Femur (tissue), 1 donor: Measurements from ENCODE around the gene GCGR.
"Not testable (repeated sequence)": the region's sequence is repeated elsewhere in the genome, so short reads cannot be mapped to it uniquely, and the experiment has no call there.

Experiments
- DNase-seq: peaks from one replicate; pipeline ENCODE4 v3.0.0-alpha.2; 2017

Gene GCGR

GRCh38 chr17:81833160-81833920, 29.4 kb downstream of the GCGR start, which contains the start of gene MCRIP1:
Gene MCRIP1, minus strand, starts transcription at chr17:81833291. Its CDS starts 8,785 bp downstream, at chr17:81824506.
- DNase-seq, result peak; percentile 97

- DNase-seq, result no peak
These were observed 30.2 kb downstream of the GCGR start for GRCh38 chr17:81833921-81834830.

GRCh38 chr17:81834831-81835267, 30.9 kb downstream of the GCGR start, which contains the start of gene PPP1R27:
Gene PPP1R27, minus strand, starts transcription at chr17:81835050. Its CDS starts 97 bp downstream, at chr17:81834953.
- DNase-seq, result no peak

- DNase-seq, result no peak
These were observed 33.7 kb downstream of the GCGR start for GRCh38 chr17:81837641-81838040.

GRCh38 chr17:81838753-81839255, 34.9 kb downstream of the GCGR start:
- no peak for DNase-seq

- no peak for DNase-seq
These were observed 35.4 kb downstream of the GCGR start for GRCh38 chr17:81839301-81839700.

- not testable (repeated sequence) for DNase-seq
These were observed 36.1 kb downstream of the GCGR start for GRCh38 chr17:81840059-81840458.

- DNase-seq, result peak; percentile 71
These were observed 37.2 kb downstream of the GCGR start for GRCh38 chr17:81840826-81841778.

GRCh38 chr17:81841866-81842265, 37.9 kb downstream of the GCGR start:
- no peak for DNase-seq

- no peak for DNase-seq
These were observed 38.4 kb downstream of the GCGR start for GRCh38 chr17:81842378-81842724.

- DNase-seq, result no peak
These were observed 39.0 kb downstream of the GCGR start for GRCh38 chr17:81842725-81843504.

- no peak for DNase-seq
These were observed 39.9 kb downstream of the GCGR start for GRCh38 chr17:81843713-81844326.

GRCh38 chr17:81844327-81844851, 40.4 kb downstream of the GCGR start:
- DNase-seq, result no peak

GRCh38 chr17:81844887-81845286, 40.9 kb downstream of the GCGR start:
- no peak for DNase-seq

- no peak for DNase-seq
These were observed 41.4 kb downstream of the GCGR start for GRCh38 chr17:81845361-81845760.

GRCh38 chr17:81845881-81846742, 42.2 kb downstream of the GCGR start:
- no peak for DNase-seq

- no peak for DNase-seq
These were observed 43.1 kb downstream of the GCGR start for GRCh38 chr17:81846743-81847689.

- no peak for DNase-seq
These were observed 45.5 kb downstream of the GCGR start for GRCh38 chr17:81849457-81849856.

GRCh38 chr17:81851423-81851822, 47.5 kb downstream of the GCGR start:
- DNase-seq, result no peak
